ENCODE results near the gene PPP1R1C. TPM values are rescaled to one million over a fixed set of nuclear protein-coding genes. Genes with fewer than 3 reads are reported as not detected.

PPP1R1C gene
- total and polyA plus RNA-seq, 5 donors from 2014 or later, result not detected

DNA sequence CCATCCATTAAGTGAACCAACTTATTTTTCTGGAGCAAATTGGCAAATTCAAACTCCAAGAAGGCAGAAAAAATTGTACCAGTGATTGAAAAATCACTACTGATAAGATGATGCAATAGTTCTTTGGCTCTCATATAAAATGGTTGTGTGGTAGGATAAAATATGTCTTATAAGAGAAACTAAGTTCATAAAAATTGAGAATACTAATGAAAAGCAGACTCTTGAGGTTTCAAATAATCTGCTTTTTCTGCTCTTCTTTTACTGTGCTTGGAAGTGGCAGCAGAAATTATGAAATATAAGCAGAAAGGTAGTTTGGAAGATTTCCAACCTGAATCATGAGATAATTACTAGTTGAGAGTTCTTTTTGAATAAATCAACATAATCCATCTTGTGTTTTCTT, 61.9 kb downstream of the PPP1R1C start:
- Mint-ChIP-seq H3K4me3 (no peak overlapping the region), H3K27ac (no peak overlapping the region), H3K9me3 (peaks cover 0 to 5% (median 0%) of the 10 kb centered on the region in 7 donors), H3K4me1 (no peaks in the 10 kb centered on the region), H3K27me3 (no peaks in the 10 kb centered on the region), H3K36me3 (no peaks in the 10 kb centered on the region)
- H3K27ac ChIP-seq (ENCODE audit: insufficient read depth, low read length, poor library complexity, severe bottlenecking), result no peak overlapping the region
- DNase-seq (no peak), ATAC-seq (ENCODE audit: low read depth in 2 of 2) (no peak)
- H3K9me3 ChIP-seq (ENCODE audit: control insufficient read depth in 2 of 2, low read length in 2 of 2), result no peaks in the 10 kb centered on the region
- no peaks in the 10 kb centered on the region for H3K27me3 ChIP-seq (ENCODE audit: control insufficient read depth, insufficient read depth, low read length)
- H3K4me1 ChIP-seq (ENCODE audit: control insufficient read depth, insufficient read depth, low read length, poor library complexity, severe bottlenecking), result no peaks in the 10 kb centered on the region
- H3K36me3 ChIP-seq (ENCODE audit: control insufficient read depth, insufficient read depth, low read length), result no peaks in the 10 kb centered on the region
- H3K4me3 ChIP-seq (ENCODE audit: low read depth, low read length), result no peak overlapping the region

GRCh38 chr2:182048088-182048487, 62.4 kb downstream of the PPP1R1C start:
- no peaks in the 10 kb centered on the region for H3K27me3 ChIP-seq (ENCODE audit: control insufficient read depth, insufficient read depth, low read length)
- no peaks in the 10 kb centered on the region for H3K27me3 Mint-ChIP-seq
- H3K27ac Mint-ChIP-seq, result no peak overlapping the region

DNA sequence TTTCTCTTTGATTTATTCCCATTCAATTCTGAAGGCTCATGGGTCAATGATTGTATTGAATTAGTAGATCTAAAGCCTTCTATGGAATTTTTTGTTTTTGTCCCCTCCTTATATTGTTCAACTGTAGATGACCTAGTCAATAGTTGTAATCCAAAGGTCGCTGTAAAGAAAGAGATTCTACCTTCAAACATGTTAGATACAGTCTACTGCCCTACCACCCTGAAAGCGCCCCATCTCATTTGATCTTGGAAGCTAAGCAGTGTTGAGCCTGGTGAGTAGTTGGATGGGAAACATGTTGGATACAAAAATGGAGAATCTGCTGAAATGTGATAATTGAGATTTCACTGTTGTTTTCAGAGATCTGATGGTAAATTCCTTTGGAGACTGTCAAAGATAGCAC, 63.0 kb downstream of the PPP1R1C start:
- H3K27me3 Mint-ChIP-seq, result no peaks in the 10 kb centered on the region
- no peak overlapping the region for H3K27ac ChIP-seq (ENCODE audit: insufficient read depth, low read length, poor library complexity, severe bottlenecking)
- H3K36me3 ChIP-seq (ENCODE audit: control insufficient read depth, insufficient read depth, low read length), result no peaks in the 10 kb centered on the region
- H3K4me3 ChIP-seq (ENCODE audit: low read depth, low read length), result no peak overlapping the region
- no peaks in the 10 kb centered on the region for H3K9me3 ChIP-seq (ENCODE audit: control insufficient read depth in 2 of 2, low read length in 2 of 2)
- peaks cover 0 to 5% (median 0%) of the 10 kb centered on the region in 7 donors for H3K9me3 Mint-ChIP-seq
- DNase-seq (no peak), ATAC-seq (ENCODE audit: low read depth in 2 of 2) (no peak)
- H3K4me1 Mint-ChIP-seq, result no peaks in the 10 kb centered on the region
- no peaks in the 10 kb centered on the region for H3K4me1 ChIP-seq (ENCODE audit: control insufficient read depth, insufficient read depth, low read length, poor library complexity, severe bottlenecking)
- H3K4me3 Mint-ChIP-seq, result no peak overlapping the region
- H3K27ac Mint-ChIP-seq, result no peak overlapping the region
- H3K27me3 ChIP-seq (ENCODE audit: control insufficient read depth, insufficient read depth, low read length), result no peaks in the 10 kb centered on the region
- no peaks in the 10 kb centered on the region for H3K36me3 Mint-ChIP-seq

More at GRCh38 chr2:182048088-182048487, 62.4 kb downstream of the PPP1R1C start:
- no peaks in the 10 kb centered on the region for H3K4me1 Mint-ChIP-seq
- Histone ChIP-seq H3K4me1 (ENCODE audit: control insufficient read depth, insufficient read depth, low read length, poor library complexity, severe bottlenecking) (no peaks in the 10 kb centered on the region), H3K9me3 (ENCODE audit: control insufficient read depth in 2 of 2, low read length in 2 of 2) (no peaks in the 10 kb centered on the region), H3K36me3 (ENCODE audit: control insufficient read depth, insufficient read depth, low read length) (no peaks in the 10 kb centered on the region), H3K27ac (ENCODE audit: insufficient read depth, low read length, poor library complexity, severe bottlenecking) (no peak overlapping the region), H3K4me3 (ENCODE audit: low read depth, low read length) (no peak overlapping the region)
- ATAC-seq (ENCODE audit: low read depth in 2 of 2) (no peak), DNase-seq (no peak)
- H3K36me3 Mint-ChIP-seq, result no peaks in the 10 kb centered on the region
- no peak overlapping the region for H3K4me3 Mint-ChIP-seq
- H3K9me3 Mint-ChIP-seq, result peaks cover 0 to 5% (median 0%) of the 10 kb centered on the region in 7 donors

- Mint-ChIP-seq H3K4me1 (no peaks in the 10 kb centered on the region), H3K27ac (no peak overlapping the region), H3K27me3 (no peaks in the 10 kb centered on the region), H3K4me3 (no peak overlapping the region), H3K36me3 (no peaks in the 10 kb centered on the region), H3K9me3 (peaks cover 0 to 5% (median 0%) of the 10 kb centered on the region in 7 donors)
- H3K4me3 ChIP-seq (ENCODE audit: low read depth, low read length), result no peak overlapping the region
- H3K9me3 ChIP-seq (ENCODE audit: control insufficient read depth in 2 of 2, low read length in 2 of 2), result no peaks in the 10 kb centered on the region
- no peaks in the 10 kb centered on the region for H3K4me1 ChIP-seq (ENCODE audit: control insufficient read depth, insufficient read depth, low read length, poor library complexity, severe bottlenecking)
- H3K27me3 ChIP-seq (ENCODE audit: control insufficient read depth, insufficient read depth, low read length), result no peaks in the 10 kb centered on the region
- DNase-seq (no peak), ATAC-seq (ENCODE audit: low read depth in 2 of 2) (no peak)
- no peaks in the 10 kb centered on the region for H3K36me3 ChIP-seq (ENCODE audit: control insufficient read depth, insufficient read depth, low read length)
- no peak overlapping the region for H3K27ac ChIP-seq (ENCODE audit: insufficient read depth, low read length, poor library complexity, severe bottlenecking)
These were observed 63.9 kb downstream of the PPP1R1C start for GRCh38 chr2:182049372-182050148.

DNA sequence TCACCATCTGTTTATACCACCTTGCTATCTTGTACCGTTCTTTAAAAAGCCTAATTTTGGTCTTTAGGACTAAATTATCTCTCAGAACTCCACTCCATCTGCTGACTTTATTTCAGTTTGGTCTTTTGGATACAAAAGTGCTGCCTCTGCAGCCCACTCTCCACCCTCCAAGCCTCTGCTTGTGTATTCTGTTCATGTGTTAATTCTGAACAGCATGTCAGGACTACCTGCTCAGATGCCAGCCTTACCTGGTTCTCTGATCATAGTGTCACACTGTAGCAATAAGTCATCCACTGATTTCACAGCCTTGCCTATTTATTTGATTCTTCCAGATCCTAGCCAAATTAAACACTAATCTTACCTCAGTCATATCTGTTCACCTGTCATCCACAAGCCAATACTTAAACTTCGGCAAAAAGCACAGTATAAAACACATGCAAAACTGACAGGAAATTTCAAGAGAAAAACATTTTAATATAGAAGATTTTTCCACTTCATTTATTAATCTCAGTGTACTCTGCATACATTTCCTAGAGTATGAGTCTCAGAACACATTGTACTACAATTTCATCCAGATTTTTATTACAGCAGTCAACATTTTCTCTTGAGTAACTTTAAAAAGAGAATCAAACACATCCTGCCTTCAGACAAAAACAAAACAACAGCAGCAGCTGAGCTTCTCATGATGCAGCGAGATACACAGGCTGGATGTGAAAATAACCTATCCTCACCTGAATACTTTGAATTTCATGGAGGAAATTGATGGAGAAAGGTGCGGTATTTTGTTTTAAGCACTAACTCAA, 64.9 kb downstream of the PPP1R1C start:
- no peaks in the 10 kb centered on the region for H3K9me3 ChIP-seq (ENCODE audit: control insufficient read depth in 2 of 2, low read length in 2 of 2)
- Mint-ChIP-seq H3K27me3 (no peaks in the 10 kb centered on the region), H3K4me3 (no peak overlapping the region), H3K36me3 (no peaks in the 10 kb centered on the region), H3K27ac (no peak overlapping the region), H3K9me3 (peaks cover 0 to 5% (median 0%) of the 10 kb centered on the region in 7 donors), H3K4me1 (no peaks in the 10 kb centered on the region)
- no peaks in the 10 kb centered on the region for H3K36me3 ChIP-seq (ENCODE audit: control insufficient read depth, insufficient read depth, low read length)
- ATAC-seq (ENCODE audit: low read depth in 2 of 2), result no peak
- no peaks in the 10 kb centered on the region for H3K27me3 ChIP-seq (ENCODE audit: control insufficient read depth, insufficient read depth, low read length)
- H3K27ac ChIP-seq (ENCODE audit: insufficient read depth, low read length, poor library complexity, severe bottlenecking), result no peak overlapping the region
- no peak for DNase-seq
- H3K4me3 ChIP-seq (ENCODE audit: low read depth, low read length), result no peak overlapping the region
- H3K4me1 ChIP-seq (ENCODE audit: control insufficient read depth, insufficient read depth, low read length, poor library complexity, severe bottlenecking), result no peaks in the 10 kb centered on the region

DNA sequence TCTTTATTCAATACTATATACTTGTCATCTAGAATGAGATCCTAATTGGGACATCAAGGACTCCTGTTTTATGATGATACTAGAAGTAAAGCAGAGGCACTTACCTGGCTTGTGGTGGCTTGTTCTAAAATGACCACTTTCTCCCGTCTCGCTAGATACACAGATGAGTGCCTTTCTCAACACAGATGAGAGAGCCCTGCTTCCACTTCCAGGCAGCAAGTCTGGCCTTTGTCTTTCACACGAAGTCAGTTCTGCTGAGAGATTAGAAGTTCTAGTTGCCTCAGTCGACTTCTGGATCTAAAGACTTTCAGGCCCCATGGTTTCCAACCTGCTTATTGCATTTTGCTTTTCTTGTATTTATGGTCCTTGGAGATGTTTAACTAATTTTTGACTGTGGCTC, 70.3 kb downstream of the PPP1R1C start:
- peaks cover 0 to 6% (median 0%) of the 10 kb centered on the region in 7 donors for H3K9me3 Mint-ChIP-seq
- no peaks in the 10 kb centered on the region for H3K36me3 Mint-ChIP-seq
- H3K36me3 ChIP-seq (ENCODE audit: control insufficient read depth, insufficient read depth, low read length), result no peaks in the 10 kb centered on the region
- no peaks in the 10 kb centered on the region for H3K4me1 ChIP-seq (ENCODE audit: control insufficient read depth, insufficient read depth, low read length, poor library complexity, severe bottlenecking)
- no peaks in the 10 kb centered on the region for H3K9me3 ChIP-seq (ENCODE audit: control insufficient read depth in 2 of 2, low read length in 2 of 2)
- no peak overlapping the region for H3K4me3 Mint-ChIP-seq
- H3K4me3 ChIP-seq (ENCODE audit: low read depth, low read length), result no peak overlapping the region
- no peak for DNase-seq
- no peaks in the 10 kb centered on the region for H3K27me3 ChIP-seq (ENCODE audit: control insufficient read depth, insufficient read depth, low read length)
- peaks cover 14% of the 10 kb centered on the region for H3K27me3 Mint-ChIP-seq
- no peak overlapping the region for H3K27ac ChIP-seq (ENCODE audit: insufficient read depth, low read length, poor library complexity, severe bottlenecking)
- no peak for ATAC-seq (ENCODE audit: low read depth in 2 of 2)
- no peaks in the 10 kb centered on the region for H3K4me1 Mint-ChIP-seq
- no peak overlapping the region for H3K27ac Mint-ChIP-seq

GRCh38 chr2:182057002-182057401, 71.3 kb downstream of the PPP1R1C start:
- no peak overlapping the region for H3K27ac Mint-ChIP-seq
- no peak overlapping the region for H3K27ac ChIP-seq (ENCODE audit: insufficient read depth, low read length, poor library complexity, severe bottlenecking)
- H3K9me3 Mint-ChIP-seq, result peaks cover 0 to 3% (median 0%) of the 10 kb centered on the region in 7 donors
- H3K36me3 ChIP-seq (ENCODE audit: control insufficient read depth, insufficient read depth, low read length), result no peaks in the 10 kb centered on the region
- H3K4me1 ChIP-seq (ENCODE audit: control insufficient read depth, insufficient read depth, low read length, poor library complexity, severe bottlenecking), result no peaks in the 10 kb centered on the region
- H3K4me3 Mint-ChIP-seq, result no peak overlapping the region
- DNase-seq, result no peak
- no peaks in the 10 kb centered on the region for H3K27me3 ChIP-seq (ENCODE audit: control insufficient read depth, insufficient read depth, low read length)
- no peak for ATAC-seq (ENCODE audit: low read depth in 2 of 2)
- peaks cover 14% of the 10 kb centered on the region for H3K27me3 Mint-ChIP-seq
- no peaks in the 10 kb centered on the region for H3K36me3 Mint-ChIP-seq
- no peak overlapping the region for H3K4me3 ChIP-seq (ENCODE audit: low read depth, low read length)
- no peaks in the 10 kb centered on the region for H3K9me3 ChIP-seq (ENCODE audit: control insufficient read depth in 2 of 2, low read length in 2 of 2)
- no peaks in the 10 kb centered on the region for H3K4me1 Mint-ChIP-seq
